Esophagus squamous epithelium (tissue), 5 donors: ENCODE data around the gene BASP1. TPM values are rescaled to one million over a fixed set of nuclear protein-coding genes. Genes with fewer than 3 reads are reported as not detected.
"Not testable (repeated sequence)": the region's sequence is repeated elsewhere in the genome, so short reads cannot be mapped to it uniquely, and the experiment has no call there.

Source experiments
- DNase-seq: peaks from one replicate; lab custom pipeline; 2025; lab: John Stamatoyannopoulos, UW
- H3K27ac ChIP-seq, 4 donors: fragments of 200-600 bp; sonication (generic); one replicate each; pipeline ENCODE4 v1.5.1; 2016 to 2019; ENCODE audit warnings: mild to moderate bottlenecking in 1 of 4
- H3K27me3 ChIP-seq, 4 donors: fragments of 200-600 bp; sonication (generic); 1 replicate in 3 of 4; 2 replicates in 1 of 4; pipeline versions ENCODE4 v1.5.1 to v1.6.0; 2017 to 2021; ENCODE audit warnings: antibody characterized with exemption in 1 of 4
- H3K36me3 ChIP-seq, 3 donors: fragments of 200-600 bp; sonication (generic); one replicate each; pipeline ENCODE4 v1.5.1; 2016 to 2019
- H3K4me1 ChIP-seq, 3 donors: fragments of 200-600 bp; sonication (generic); one replicate each; pipeline ENCODE4 v1.5.1; 2017 to 2019
- H3K4me3 ChIP-seq, 4 donors: fragments of 200-600 bp; sonication (generic); 1 replicate in 3 of 4; 2 replicates in 1 of 4; pipeline ENCODE4 v1.5.1; 2016 to 2019; ENCODE audit warnings: mild to moderate bottlenecking in 2 of 4, moderate library complexity in 1 of 4
- H3K9me3 ChIP-seq, 3 donors: fragments of 200-600 bp; sonication (generic); one replicate each; pipeline ENCODE4 v1.5.1; 2016 to 2019
- CTCF ChIP-seq, 6 experiments: fragments of 450-650 bp in 4 of 6; fragments of 200-600 bp in 2 of 6; sonication (generic) in 2 of 6; IDR thresholded peaks; one replicate each; pipeline ENCODE4 v1.5.1; 2016 to 2019; ENCODE audit warnings: antibody characterized with exemption in 6 of 6, mild to moderate bottlenecking in 4 of 6, moderate library complexity in 4 of 6
- POLR2A ChIP-seq, 4 donors: fragments of 450-650 bp; IDR thresholded peaks; one replicate each; pipeline ENCODE4 v1.6.1; 2017; ENCODE audit warnings: antibody characterized with exemption in 4 of 4, mild to moderate bottlenecking in 4 of 4, moderate library complexity in 3 of 4
- WGBS, 2 donors: methylation state at CpG; one replicate each; pipeline ENCODE4 v1.1.5; 2018; 5-methylcytosine and 5-hydroxymethylcytosine counted together
- intact Hi-C: fragments of 100-400 bp; cut with DNase I; formaldehyde crosslinking; loops from one replicate; pipeline ENCODE4 v1.15.0; 2022
- total RNA-seq, 4 donors: library from RNA; depleted of rRNA; stranded (reverse); fragments of >200 nt; gene quantifications; one replicate each; pipeline ENCODE4 v1.1.0, GENCODE V29; 2016
- donor health status: DM: yes; HTN: yes; CAD: no.

BASP1 gene
- total RNA-seq, 4 donors from 2014 or later: 5.2 to 16.7 (median 13.6) TPM

GRCh38 chr5:17243287-17244063 is 26.0 kb downstream of the BASP1 start:
- WGBS, 2 donors: 79 to 82% methylated on average over 7 to 12 of the region's 12 CpGs
- no peak overlapping the region for H3K4me3 ChIP-seq
- H3K27ac ChIP-seq: no peak overlapping the region
- H3K36me3 ChIP-seq: no peaks in the 10 kb centered on the region
- intact Hi-C loops: no loop called here
- H3K4me1 ChIP-seq: no peaks in the 10 kb centered on the region
- no peak for TF ChIP-seq CTCF (IDR thresholded peaks at IDR 0.05)
- TF ChIP-seq POLR2A (IDR thresholded peaks at IDR 0.05): no peak
- H3K9me3 ChIP-seq: no peaks in the 10 kb centered on the region
- DNase-seq: no peak
- H3K27me3 ChIP-seq: no peaks in the 10 kb centered on the region

- H3K36me3 ChIP-seq: no peaks in the 10 kb centered on the region
- no peak overlapping the region for H3K27ac ChIP-seq
- DNase-seq: no peak
- H3K27me3 ChIP-seq: no peaks in the 10 kb centered on the region
- TF ChIP-seq CTCF (IDR thresholded peaks at IDR 0.05) (peak in 1 of 6 experiments; percentile 30), POLR2A (IDR thresholded peaks at IDR 0.05) (no peak)
- no peaks in the 10 kb centered on the region for H3K4me1 ChIP-seq
- intact Hi-C loops: no loop called here
- 70 to 95% methylated on average over 2 to 3 of the region's 3 CpGs for WGBS, 2 donors
- H3K9me3 ChIP-seq: no peaks in the 10 kb centered on the region
- H3K4me3 ChIP-seq: no peak overlapping the region
Observed at GRCh38 chr5:17249029-17249634, 31.7 kb downstream of the BASP1 start.

- H3K4me3 ChIP-seq, H3K36me3 ChIP-seq, H3K27me3 ChIP-seq, DNase-seq, H3K27ac ChIP-seq, H3K4me1 ChIP-seq, intact Hi-C loops, H3K9me3 ChIP-seq: not testable (repeated sequence)
- 79 to 81% methylated on average over 6 of the region's 6 CpGs for WGBS, 2 donors
Observed at GRCh38 chr5:17249841-17250240, 32.4 kb downstream of the BASP1 start.

GRCh38 chr5:17252543-17252942 is 35.1 kb downstream of the BASP1 start:
- H3K36me3 ChIP-seq: no peaks in the 10 kb centered on the region
- H3K27ac ChIP-seq: no peak overlapping the region
- H3K4me1 ChIP-seq: no peaks in the 10 kb centered on the region
- intact Hi-C loops: no loop called here
- no peak for DNase-seq
- H3K27me3 ChIP-seq: no peaks in the 10 kb centered on the region
- no peak overlapping the region for H3K4me3 ChIP-seq
- 57 to 80% methylated on average over 1 of the region's 1 CpG for WGBS, 2 donors
- no peak for TF ChIP-seq CTCF (IDR thresholded peaks at IDR 0.05)
- TF ChIP-seq POLR2A (IDR thresholded peaks at IDR 0.05): no peak
- H3K9me3 ChIP-seq: no peaks in the 10 kb centered on the region

GRCh38 chr5:17255471-17256021 is 38.1 kb downstream of the BASP1 start:
- Histone ChIP-seq H3K4me3 (no peak overlapping the region), H3K36me3 (no peaks in the 10 kb centered on the region), H3K27ac (no peak overlapping the region), H3K4me1 (no peaks in the 10 kb centered on the region), H3K27me3 (no peaks in the 10 kb centered on the region), H3K9me3 (no peaks in the 10 kb centered on the region)
- DNase-seq: no peak
- WGBS, 2 donors: 39 to 54% methylated on average over 6 of the region's 6 CpGs
- TF ChIP-seq CTCF (IDR thresholded peaks at IDR 0.05) (no peak), POLR2A (IDR thresholded peaks at IDR 0.05) (no peak)
- intact Hi-C loops: no loop called here
